ENCODE measurements around the gene PABPC1L.

The PABPC1L gene

GRCh38 chr20:44960103-44960852, 50.4 kb downstream of the PABPC1L start, which contains the start of gene TOMM34 (continued):
- TF ChIP-seq HOXD13 (CRISPR knock-in tag; IDR thresholded peaks at IDR 0.05; ENCODE audit: borderline replicate concordance) (no peak), HOXA7 (CRISPR knock-in tag; IDR thresholded peaks at IDR 0.05; ENCODE audit: borderline replicate concordance) (no peak), BCL6B (tag by site-specific recombination; IDR thresholded peaks at IDR 0.05) (no peak), ZNF843 (tag by site-specific recombination; IDR thresholded peaks at IDR 0.05) (no peak), PRDM10 (tag by site-specific recombination; IDR thresholded peaks at IDR 0.05) (peak; percentile 74), KLF17 (tag by site-specific recombination; IDR thresholded peaks at IDR 0.05) (peak; percentile 60; the same call in 1 of the 2 replicates), ZNF202 (tag by site-specific recombination; IDR thresholded peaks at IDR 0.05; ENCODE audit: borderline replicate concordance) (no peak), ZBTB8A (tag by site-specific recombination; IDR thresholded peaks at IDR 0.05) (peak; percentile 71), ZNF138 (tag by site-specific recombination; IDR thresholded peaks at IDR 0.05; ENCODE audit: borderline replicate concordance) (no peak), ZBTB11 (tag by site-specific recombination; conservative IDR thresholded peaks at IDR 0.05; ENCODE audit: low read depth) (peak; percentile 81), PATZ1 (tag by site-specific recombination; IDR thresholded peaks at IDR 0.05) (peak; percentile 65; the same call in 1 of the 2 replicates), ZXDB (tag by site-specific recombination; IDR thresholded peaks at IDR 0.05) (peak; percentile 76), ZNF155 (tag by site-specific recombination; IDR thresholded peaks at IDR 0.05) (no peak), ZNF140 (tag by site-specific recombination; IDR thresholded peaks at IDR 0.05) (no peak), ZNF473 (tag by site-specific recombination; IDR thresholded peaks at IDR 0.05) (no peak), ZNF416 (tag by site-specific recombination; IDR thresholded peaks at IDR 0.05) (no peak), ZNF558 (tag by site-specific recombination; IDR thresholded peaks at IDR 0.05) (no peak), ZNF10 (tag by site-specific recombination; IDR thresholded peaks at IDR 0.05) (no peak), OVOL3 (tag by site-specific recombination; IDR thresholded peaks at IDR 0.05) (no peak), ZFHX2 (tag by site-specific recombination; conservative IDR thresholded peaks at IDR 0.05) (no peak), ZNF2 (tag by site-specific recombination; IDR thresholded peaks at IDR 0.05) (0 out of 2 replicates have a peak, but pooled peaks have one; percentile 30), ZBTB17 (tag by site-specific recombination; IDR thresholded peaks at IDR 0.05) (peak; percentile 98), ZBTB21 (tag by site-specific recombination; IDR thresholded peaks at IDR 0.05) (no peak), ZEB2 (tag by site-specific recombination; IDR thresholded peaks at IDR 0.05) (peak; percentile 82)
